HCT116 (cell line): Measurements from ENCODE around the gene FAP.

Experiments used
- CEBPB ChIP-seq: IDR thresholded peaks from 2 replicates; pipeline ENCODE4 v1.6.1; 2012; ENCODE audit warnings: low read depth
- CTCF ChIP-seq, 3 experiments: fragments of 200-600 bp in 1 of 3; sonication (generic) in 1 of 3; IDR thresholded peaks in 2 of 3; conservative IDR thresholded peaks in 1 of 3; 2 replicates each; pipeline ENCODE4 v1.5.1; 2012 to 2017; ENCODE audit warnings: low read depth in 2 of 3, low read length in 2 of 3, antibody characterized with exemption in 1 of 3, borderline replicate concordance in 1 of 3, control low read depth in 1 of 3, mild to moderate bottlenecking in 1 of 3, mixed read lengths in 1 of 3, mixed run types in 1 of 3, moderate library complexity in 1 of 3; ENCODE audit not compliant: insufficient read depth in 1 of 3
- EGR1 ChIP-seq: IDR thresholded peaks from 2 replicates; pipeline ENCODE4 v1.6.1; 2012; ENCODE audit warnings: low read depth
- ELF1 ChIP-seq: IDR thresholded peaks from 2 replicates; pipeline ENCODE4 v1.6.1; 2012; ENCODE audit warnings: low read depth, borderline replicate concordance
- EZH2phosphoT487 ChIP-seq: fragments of 200-600 bp; IDR thresholded peaks from 2 replicates; pipeline ENCODE4 v1.6.1; 2018; ENCODE audit warnings: antibody characterized with exemption, borderline replicate concordance
- POLR2A ChIP-seq: IDR thresholded peaks from 2 replicates; pipeline ENCODE4 v1.7.0; 2011; ENCODE audit warnings: borderline replicate concordance; ENCODE audit not compliant: insufficient read depth, insufficient read length; ENCODE audit errors: extremely low read depth
- RAD21 ChIP-seq: IDR thresholded peaks from 2 replicates; pipeline ENCODE4 v1.6.1; 2012; ENCODE audit warnings: low read depth, mild to moderate bottlenecking
- ZNF274 ChIP-seq: fragments of 200-500 bp; sonication (Bioruptor generic); IDR thresholded peaks from 2 replicates; pipeline ENCODE4 v1.6.1; 2014; ENCODE audit warnings: mild to moderate bottlenecking, low read depth, low read length, inconsistent platforms

- TF ChIP-seq CEBPB (no peak), CTCF (IDR thresholded peaks at IDR 0.05 in 2 of 3, conservative IDR thresholded peaks at IDR 0.05 in 1 of 3; ENCODE audit: borderline replicate concordance in 1 of 3, insufficient read depth in 1 of 3, low read depth in 2 of 3, low read length in 2 of 3) (no peak), POLR2A (no peak), ZNF274 (no peak), EGR1 (no peak), ELF1 (no peak), EZH2phosphoT487 (no peak), RAD21 (no peak)
These were observed 45.0 kb downstream of the FAP start for GRCh38 chr2:162198239-162198638.
